ENCODE data around the gene BTNL2.

BTNL2 gene

GRCh38 chr6:32413427-32414047 is 6.6 kb upstream of the BTNL2 start:
- peak; percentile 21 for DNase-seq

DNA sequence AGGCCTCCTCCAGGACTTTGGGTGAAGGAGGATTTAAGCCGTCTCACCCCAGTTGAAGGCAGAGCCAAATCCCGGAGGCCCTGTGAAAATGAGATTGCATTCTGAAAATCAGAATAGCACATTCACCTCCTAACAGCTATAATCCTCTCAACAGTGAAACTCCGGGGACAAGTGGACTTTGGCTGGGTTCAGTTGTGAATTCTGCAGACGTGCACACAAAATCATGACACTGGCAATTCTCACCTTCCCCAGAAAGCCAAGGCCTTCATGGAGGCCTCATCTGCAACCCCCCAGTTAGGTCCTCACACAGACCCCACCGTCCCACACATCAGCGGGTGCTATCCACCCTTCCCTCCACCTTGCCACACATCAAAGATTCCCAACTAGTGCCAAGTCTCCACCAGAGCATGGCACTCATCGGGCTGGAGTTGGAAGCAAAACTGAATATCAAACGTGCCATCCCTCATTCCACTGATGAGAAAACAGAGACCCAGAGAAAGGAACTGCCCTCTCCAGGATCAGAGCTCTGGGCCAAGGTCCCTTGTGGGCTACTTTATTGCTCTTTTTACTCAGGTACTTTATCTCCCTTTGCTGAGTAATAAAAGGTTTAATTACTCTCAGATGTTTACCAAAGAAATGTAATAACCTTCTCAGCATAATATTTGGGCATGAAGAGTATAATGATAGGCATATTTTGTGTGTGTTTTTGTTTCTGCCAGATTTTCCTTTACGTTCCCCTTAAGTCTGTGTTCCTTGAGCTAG is 4.8 kb upstream of the BTNL2 start:
- no peak for DNase-seq

- DNase-seq: no peak
These were observed 3.9 kb upstream of the BTNL2 start for GRCh38 chr6:32410906-32411305.

DNA sequence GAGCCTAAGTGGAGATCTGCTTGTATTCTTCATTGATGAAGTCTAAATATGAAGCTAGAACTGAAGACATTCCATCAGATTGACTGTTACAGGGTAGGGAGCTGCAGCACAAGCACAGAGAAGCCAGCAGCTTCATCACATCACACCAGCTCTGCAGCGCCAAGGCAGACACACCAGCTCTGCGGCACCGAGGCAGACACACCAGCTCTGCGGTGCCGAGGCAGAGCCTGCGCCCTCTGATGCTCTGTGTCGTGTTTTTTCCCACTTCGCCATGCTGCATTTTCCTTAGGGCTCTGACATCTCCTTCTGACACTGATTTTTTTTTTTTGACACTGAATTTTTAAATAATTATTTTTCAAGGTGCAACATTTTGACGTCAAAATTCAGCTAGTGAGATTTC is 784 bp downstream of the BTNL2 start:
- DNase-seq: no peak

DNA sequence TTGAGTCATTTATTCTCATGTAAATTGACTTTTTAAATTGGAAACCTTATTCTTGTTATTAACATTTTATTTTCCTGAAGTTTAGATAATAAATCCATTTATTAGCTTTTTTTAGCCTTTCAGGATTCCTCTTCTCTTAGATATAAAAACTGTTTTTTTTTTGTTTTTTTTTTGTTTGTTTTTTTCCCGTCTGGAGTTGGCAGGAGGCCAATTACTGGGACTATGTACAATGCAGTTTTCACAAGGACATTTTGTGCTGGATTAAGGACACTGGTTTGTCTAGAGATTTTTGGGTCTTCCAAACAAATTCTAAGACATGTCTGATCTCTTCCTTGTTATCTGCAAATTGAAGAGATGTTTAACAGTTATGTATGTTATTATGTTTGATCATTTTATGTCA is 1.3 kb downstream of the BTNL2 start:
- DNase-seq: no peak

DNA sequence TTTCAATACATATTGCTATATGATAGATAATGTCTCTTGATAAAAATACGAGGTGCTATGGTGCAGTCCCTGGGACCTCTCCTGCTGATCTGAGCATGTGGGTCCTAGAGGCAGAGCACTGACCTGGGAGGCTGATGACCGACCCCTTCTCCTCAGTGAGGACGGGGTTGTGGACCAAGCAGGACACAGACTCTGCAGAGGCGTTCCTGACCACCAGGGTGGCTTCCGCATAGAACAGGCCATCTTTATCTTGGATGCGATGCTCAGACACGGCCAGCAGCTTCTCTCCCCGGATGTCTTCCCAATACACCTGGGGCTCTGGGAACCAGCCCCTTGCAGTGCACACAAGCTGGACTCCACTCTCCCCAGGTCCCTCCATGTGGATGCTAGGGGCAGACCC is 4.2 kb downstream of the BTNL2 start:
- no peak for DNase-seq

DNA sequence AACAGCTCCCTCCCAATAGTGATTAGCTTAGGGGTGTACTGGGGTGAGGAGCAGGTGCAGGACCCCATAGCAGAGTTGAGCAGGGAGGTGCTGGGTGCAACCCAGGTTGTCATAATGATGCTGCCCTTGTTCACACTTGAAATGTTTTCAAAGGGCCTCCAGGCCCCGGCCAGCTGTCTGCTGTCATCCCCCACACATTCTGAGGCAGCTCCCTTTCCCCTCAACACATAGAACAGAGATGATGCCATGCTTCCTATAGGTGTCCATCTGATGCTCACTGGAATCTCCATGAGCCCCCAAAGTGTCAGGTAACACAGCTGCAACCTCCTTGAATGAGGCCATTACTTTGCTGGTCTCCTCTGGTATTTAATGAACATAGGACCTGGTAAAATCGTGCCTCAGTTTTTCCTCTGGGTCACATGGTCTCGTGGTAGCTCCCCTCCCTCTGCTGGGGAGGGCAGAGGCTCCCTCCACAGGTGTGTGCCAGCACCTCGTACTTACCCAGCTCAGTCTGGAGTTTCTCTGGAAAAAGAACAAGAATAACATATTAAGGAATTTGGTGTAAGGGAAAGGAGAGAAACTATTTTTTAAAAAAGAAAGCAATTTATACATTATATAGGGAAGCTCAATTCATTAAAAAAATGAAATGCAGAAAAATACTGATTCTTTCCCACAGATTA is 5.6 kb downstream of the BTNL2 start:
- no peak for DNase-seq

GRCh38 chr6:32397252-32397920 is 9.6 kb downstream of the BTNL2 start:
- no peak for DNase-seq

DNA sequence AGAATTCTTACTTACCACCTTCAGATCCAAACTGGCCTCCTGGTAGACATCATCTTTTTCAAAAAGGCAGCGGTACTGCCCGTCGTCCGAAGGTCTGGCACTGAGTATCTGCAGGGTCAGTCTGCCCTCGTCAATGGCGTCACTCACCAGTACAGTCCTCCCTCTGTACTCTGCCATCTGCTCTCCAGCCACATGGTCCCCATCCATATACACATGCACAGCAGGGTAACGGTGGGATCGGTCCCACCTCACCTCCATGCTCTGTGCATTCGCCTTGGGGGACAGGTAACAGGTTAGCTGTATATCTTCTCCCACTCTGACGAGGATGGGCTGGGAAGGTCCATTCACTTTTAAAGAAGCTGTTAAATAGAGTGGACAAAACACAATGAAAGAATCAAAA is 11.0 kb downstream of the BTNL2 start:
- no peak for DNase-seq

- no peak for DNase-seq
These were observed 13.1 kb downstream of the BTNL2 start for GRCh38 chr6:32393665-32394420.

DNA sequence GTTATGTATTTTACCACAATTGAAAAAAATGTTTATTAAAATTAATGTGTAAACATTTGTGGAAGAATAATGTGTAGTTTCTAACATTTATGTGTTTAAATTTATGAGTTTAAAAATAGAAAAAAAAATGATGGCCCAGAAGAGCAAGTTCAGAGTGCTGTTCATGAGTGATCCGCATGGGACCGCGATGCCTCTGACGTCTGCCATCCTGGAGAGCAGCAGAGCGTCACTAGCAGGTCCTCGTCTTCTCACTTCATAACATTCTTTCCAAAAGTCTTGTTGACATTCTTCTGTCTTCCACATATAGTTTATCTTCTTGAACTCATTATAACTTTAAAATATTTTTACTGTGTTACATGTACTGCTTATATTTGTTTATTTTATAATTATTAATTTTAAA is 15.5 kb downstream of the BTNL2 start:
- DNase-seq: no peak

GRCh38 chr6:32387589-32388340 is 19.2 kb downstream of the BTNL2 start:
- DNase-seq: no peak

DNA sequence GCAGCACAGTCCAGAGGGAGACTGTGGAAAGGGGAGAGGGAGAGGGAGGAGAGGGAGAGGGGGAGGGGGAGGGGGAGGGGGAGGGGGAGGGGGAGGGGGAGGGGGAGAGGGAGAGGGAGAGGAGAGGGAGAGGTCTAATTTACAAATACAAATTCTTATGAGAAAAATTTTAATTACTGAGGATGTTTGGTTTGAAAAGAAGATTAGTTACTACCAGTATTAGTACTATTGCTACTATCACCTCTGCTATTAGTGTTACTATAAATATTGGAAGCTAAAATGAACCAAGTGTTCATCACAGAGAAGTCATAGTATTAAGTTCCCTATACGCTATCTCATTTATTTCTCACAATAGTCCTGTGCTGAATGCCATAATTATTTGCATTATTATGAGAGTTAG is 20.9 kb downstream of the BTNL2 start:
- DNase-seq: no peak

DNA sequence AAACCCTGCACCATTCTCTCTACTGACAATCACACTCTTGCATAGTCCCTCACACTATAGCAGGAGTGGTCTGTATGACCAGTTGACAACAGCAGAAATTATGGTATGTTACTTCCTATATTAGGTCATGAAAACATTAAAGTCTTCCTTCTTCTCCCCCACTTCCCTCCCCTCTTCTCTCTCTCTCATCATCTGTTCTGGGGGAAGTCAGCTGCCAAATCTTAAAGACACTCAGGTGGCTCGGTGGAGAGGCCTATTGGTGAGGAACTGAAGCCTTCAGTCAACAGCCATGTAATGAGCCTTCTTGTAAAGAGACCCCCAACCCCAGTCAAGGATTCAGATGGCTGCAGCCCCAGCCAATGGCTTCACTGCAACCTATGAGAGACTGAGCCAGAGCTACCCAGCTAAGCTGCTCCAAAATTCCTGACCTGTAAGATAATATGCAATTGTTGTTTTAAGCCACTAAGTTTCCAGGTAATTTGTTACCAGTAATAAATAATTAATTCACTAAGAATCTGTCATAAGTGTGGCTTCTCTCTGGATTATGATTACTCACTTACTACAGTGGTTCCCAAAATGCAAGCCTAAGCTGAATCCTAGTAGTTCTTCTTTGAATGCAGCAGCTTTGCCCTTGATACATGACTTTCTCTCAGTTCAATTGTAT is 24.1 kb downstream of the BTNL2 start:
- no peak for DNase-seq

DNA sequence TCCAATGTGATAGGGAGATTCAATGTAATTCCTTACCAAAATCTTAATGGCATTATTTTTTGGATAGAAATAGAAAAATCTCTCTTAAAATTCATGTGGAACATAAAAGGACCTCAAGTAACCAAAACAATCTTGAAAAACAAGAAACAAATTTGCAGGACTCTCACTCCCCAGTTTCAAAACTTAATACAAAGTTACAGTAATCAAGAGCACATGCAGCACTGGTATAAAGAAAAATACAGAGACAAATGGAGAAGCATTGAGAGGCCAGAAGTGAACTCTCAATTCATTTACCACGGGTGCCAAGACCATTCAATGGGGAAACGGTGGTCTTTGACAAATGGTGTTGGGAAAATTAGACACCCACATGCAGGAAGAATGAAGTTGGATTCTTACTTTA is 27.4 kb downstream of the BTNL2 start:
- no peak for DNase-seq

GRCh38 chr6:32375739-32376529 is 31.0 kb downstream of the BTNL2 start:
- DNase-seq: no peak

GRCh38 chr6:32371803-32372202 is 35.2 kb downstream of the BTNL2 start, which contains the start of gene TSBP1:
TSS of gene TSBP1 (minus strand) at chr6:32371903. CDS start at chr6:32371706, 197 bp downstream.
- no peak for DNase-seq

- no peak for DNase-seq
These were observed 35.8 kb downstream of the BTNL2 start for GRCh38 chr6:32371229-32371628.

GRCh38 chr6:32370505-32370904 is 36.5 kb downstream of the BTNL2 start:
- no peak for DNase-seq

GRCh38 chr6:32369660-32370059 is 37.3 kb downstream of the BTNL2 start:
- DNase-seq: no peak

GRCh38 chr6:32367644-32368043 is 39.3 kb downstream of the BTNL2 start:
- no peak for DNase-seq
